NT2/D1 (cell line): ENCODE data around the gene KCNQ5.

Source experiments
- DNase-seq: peaks from one replicate; pipeline ENCODE4 v3.0.0-alpha.2; 2011; ENCODE audit warnings: low read depth, low spot score
- H3K27me3 ChIP-seq: 2 replicates; pipeline ENCODE4 v1.6.0; 2011; ENCODE audit warnings: mild to moderate bottlenecking; ENCODE audit not compliant: insufficient read length, insufficient read depth
- H3K36me3 ChIP-seq: 2 replicates; pipeline ENCODE4 v1.6.1; 2011; ENCODE audit warnings: mild to moderate bottlenecking, low read length, mixed read lengths; ENCODE audit not compliant: insufficient read depth, insufficient read length
- H3K4me1 ChIP-seq: 2 replicates; pipeline ENCODE4 v1.5.1; 2011; ENCODE audit not compliant: insufficient read depth, insufficient read length
- H3K4me3 ChIP-seq: 2 replicates; pipeline ENCODE4 v1.5.1; 2011; ENCODE audit warnings: low read depth; ENCODE audit not compliant: insufficient read length
- H3K9ac ChIP-seq: 2 replicates; pipeline ENCODE4 v1.6.0; 2011; ENCODE audit warnings: low read depth; ENCODE audit not compliant: insufficient read length
- H3K9me3 ChIP-seq: 2 replicates; pipeline ENCODE4 v1.5.1; 2011; ENCODE audit warnings: mild to moderate bottlenecking, low read length; ENCODE audit not compliant: insufficient read depth
- SUZ12 ChIP-seq: IDR thresholded peaks from 2 replicates; pipeline ENCODE4 v1.6.1; 2011; ENCODE audit not compliant: insufficient read length, insufficient read depth; ENCODE audit errors: extremely low read depth
- YY1 ChIP-seq: IDR thresholded peaks from 2 replicates; pipeline ENCODE4 v1.6.1; 2011; ENCODE audit not compliant: insufficient read length, insufficient read depth
- ZNF274 ChIP-seq: IDR thresholded peaks from 2 replicates; pipeline ENCODE4 v1.6.1; 2011; ENCODE audit warnings: mild to moderate bottlenecking, low read depth, low read length

The KCNQ5 gene

GRCh38 chr6:72841195-72841594 lies 219.3 kb downstream of the KCNQ5 start:
- Histone ChIP-seq H3K27me3 (no peaks in the 10 kb centered on the region), H3K4me3 (no peak overlapping the region), H3K9me3 (no peaks in the 10 kb centered on the region), H3K36me3 (no peaks in the 10 kb centered on the region), H3K4me1 (no peaks in the 10 kb centered on the region), H3K9ac (no peak overlapping the region)
- TF ChIP-seq ZNF274 (no peak), YY1 (no peak), SUZ12 (no peak)
- no peak for DNase-seq

- Histone ChIP-seq H3K36me3 (no peaks in the 10 kb centered on the region), H3K9me3 (no peaks in the 10 kb centered on the region), H3K27me3 (no peaks in the 10 kb centered on the region), H3K4me1 (no peaks in the 10 kb centered on the region), H3K4me3 (no peak overlapping the region), H3K9ac (no peak overlapping the region)
- no peak for TF ChIP-seq SUZ12
- no peak for TF ChIP-seq ZNF274
- no peak for TF ChIP-seq YY1
- DNase-seq = no peak
These were observed 220.3 kb downstream of the KCNQ5 start for GRCh38 chr6:72842140-72842539.

- no peak for DNase-seq
- Histone ChIP-seq H3K27me3 (no peaks in the 10 kb centered on the region), H3K9me3 (no peaks in the 10 kb centered on the region), H3K36me3 (no peaks in the 10 kb centered on the region), H3K4me1 (no peaks in the 10 kb centered on the region), H3K9ac (no peak overlapping the region), H3K4me3 (no peak overlapping the region)
- TF ChIP-seq YY1 (no peak), SUZ12 (no peak), ZNF274 (no peak)
These were observed 222.8 kb downstream of the KCNQ5 start for GRCh38 chr6:72844614-72845013.

GRCh38 chr6:72849346-72849745 lies 227.5 kb downstream of the KCNQ5 start:
- no peak for TF ChIP-seq ZNF274
- TF ChIP-seq SUZ12 = no peak
- no peak for TF ChIP-seq YY1
- H3K9me3 ChIP-seq = no peaks in the 10 kb centered on the region
- H3K9ac ChIP-seq = no peak overlapping the region
- no peak for DNase-seq
- no peaks in the 10 kb centered on the region for H3K27me3 ChIP-seq
- no peaks in the 10 kb centered on the region for H3K36me3 ChIP-seq
- no peak overlapping the region for H3K4me3 ChIP-seq
- no peaks in the 10 kb centered on the region for H3K4me1 ChIP-seq

GRCh38 chr6:72850040-72850439 lies 228.2 kb downstream of the KCNQ5 start:
- no peaks in the 10 kb centered on the region for H3K36me3 ChIP-seq
- no peak for DNase-seq
- TF ChIP-seq SUZ12 (no peak), YY1 (no peak), ZNF274 (no peak)
- no peak overlapping the region for H3K9ac ChIP-seq
- no peaks in the 10 kb centered on the region for H3K27me3 ChIP-seq
- H3K9me3 ChIP-seq = no peaks in the 10 kb centered on the region
- no peak overlapping the region for H3K4me3 ChIP-seq
- no peaks in the 10 kb centered on the region for H3K4me1 ChIP-seq

GRCh38 chr6:72850469-72850868 lies 228.6 kb downstream of the KCNQ5 start:
- Histone ChIP-seq H3K4me3 (no peak overlapping the region), H3K27me3 (no peaks in the 10 kb centered on the region), H3K36me3 (no peaks in the 10 kb centered on the region), H3K9ac (no peak overlapping the region), H3K9me3 (no peaks in the 10 kb centered on the region), H3K4me1 (no peaks in the 10 kb centered on the region)
- no peak for DNase-seq
- TF ChIP-seq ZNF274 (no peak), YY1 (no peak), SUZ12 (no peak)

- H3K36me3 ChIP-seq = no peaks in the 10 kb centered on the region
- TF ChIP-seq YY1 (no peak), ZNF274 (no peak), SUZ12 (no peak)
- H3K4me3 ChIP-seq = no peak overlapping the region
- H3K9me3 ChIP-seq = no peaks in the 10 kb centered on the region
- H3K4me1 ChIP-seq = no peaks in the 10 kb centered on the region
- DNase-seq = no peak
- H3K9ac ChIP-seq = no peak overlapping the region
- no peaks in the 10 kb centered on the region for H3K27me3 ChIP-seq
These were observed 233.6 kb downstream of the KCNQ5 start for GRCh38 chr6:72855471-72855870.

GRCh38 chr6:72856801-72857200 lies 234.9 kb downstream of the KCNQ5 start:
- no peak for TF ChIP-seq YY1
- no peak for TF ChIP-seq ZNF274
- no peak for TF ChIP-seq SUZ12
- no peak overlapping the region for H3K4me3 ChIP-seq

More at GRCh38 chr6:72856801-72857200, 234.9 kb downstream of the KCNQ5 start:
- Histone ChIP-seq H3K9ac (no peak overlapping the region), H3K9me3 (no peaks in the 10 kb centered on the region), H3K27me3 (no peaks in the 10 kb centered on the region), H3K4me1 (no peaks in the 10 kb centered on the region), H3K36me3 (no peaks in the 10 kb centered on the region)
- DNase-seq = no peak
